ENCODE results near the gene RRP8.

DNA sequence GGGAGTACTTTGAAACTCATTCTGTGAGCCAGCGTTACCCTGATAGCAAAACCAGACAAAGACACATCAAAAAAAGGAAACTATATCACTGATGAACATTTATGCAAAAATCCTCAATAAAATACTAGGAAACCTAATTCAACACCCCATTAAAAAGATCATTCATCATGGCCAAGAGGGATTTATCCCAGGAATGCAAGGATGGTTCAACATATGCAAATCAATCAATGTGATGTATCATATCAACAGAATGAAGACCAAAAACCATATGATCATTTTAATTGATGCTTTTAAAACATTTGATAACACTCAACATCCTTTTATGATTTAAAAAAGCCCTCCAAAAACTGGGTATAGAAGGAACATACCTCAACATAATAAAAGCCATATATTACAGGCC is 19.8 kb downstream of the RRP8 start:
- TF ChIP-seq, protein P1, sequence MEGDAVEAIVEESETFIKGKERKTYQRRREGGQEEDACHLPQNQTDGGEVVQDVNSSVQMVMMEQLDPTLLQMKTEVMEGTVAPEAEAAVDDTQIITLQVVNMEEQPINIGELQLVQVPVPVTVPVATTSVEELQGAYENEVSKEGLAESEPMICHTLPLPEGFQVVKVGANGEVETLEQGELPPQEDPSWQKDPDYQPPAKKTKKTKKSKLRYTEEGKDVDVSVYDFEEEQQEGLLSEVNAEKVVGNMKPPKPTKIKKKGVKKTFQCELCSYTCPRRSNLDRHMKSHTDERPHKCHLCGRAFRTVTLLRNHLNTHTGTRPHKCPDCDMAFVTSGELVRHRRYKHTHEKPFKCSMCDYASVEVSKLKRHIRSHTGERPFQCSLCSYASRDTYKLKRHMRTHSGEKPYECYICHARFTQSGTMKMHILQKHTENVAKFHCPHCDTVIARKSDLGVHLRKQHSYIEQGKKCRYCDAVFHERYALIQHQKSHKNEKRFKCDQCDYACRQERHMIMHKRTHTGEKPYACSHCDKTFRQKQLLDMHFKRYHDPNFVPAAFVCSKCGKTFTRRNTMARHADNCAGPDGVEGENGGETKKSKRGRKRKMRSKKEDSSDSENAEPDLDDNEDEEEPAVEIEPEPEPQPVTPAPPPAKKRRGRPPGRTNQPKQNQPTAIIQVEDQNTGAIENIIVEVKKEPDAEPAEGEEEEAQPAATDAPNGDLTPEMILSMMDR (conservative IDR thresholded peaks at IDR 0.05) = no peak
- TF ChIP-seq EZH2 (IDR thresholded peaks at IDR 0.05; ENCODE audit: low read depth) = no peak
